Fibroblast of skin of back (primary cell): ENCODE data around the gene PPM1M.

Experiments
- DNase-seq: peaks from one replicate; pipeline ENCODE4 v3.0.0-alpha.2; 2013

The PPM1M gene

DNA sequence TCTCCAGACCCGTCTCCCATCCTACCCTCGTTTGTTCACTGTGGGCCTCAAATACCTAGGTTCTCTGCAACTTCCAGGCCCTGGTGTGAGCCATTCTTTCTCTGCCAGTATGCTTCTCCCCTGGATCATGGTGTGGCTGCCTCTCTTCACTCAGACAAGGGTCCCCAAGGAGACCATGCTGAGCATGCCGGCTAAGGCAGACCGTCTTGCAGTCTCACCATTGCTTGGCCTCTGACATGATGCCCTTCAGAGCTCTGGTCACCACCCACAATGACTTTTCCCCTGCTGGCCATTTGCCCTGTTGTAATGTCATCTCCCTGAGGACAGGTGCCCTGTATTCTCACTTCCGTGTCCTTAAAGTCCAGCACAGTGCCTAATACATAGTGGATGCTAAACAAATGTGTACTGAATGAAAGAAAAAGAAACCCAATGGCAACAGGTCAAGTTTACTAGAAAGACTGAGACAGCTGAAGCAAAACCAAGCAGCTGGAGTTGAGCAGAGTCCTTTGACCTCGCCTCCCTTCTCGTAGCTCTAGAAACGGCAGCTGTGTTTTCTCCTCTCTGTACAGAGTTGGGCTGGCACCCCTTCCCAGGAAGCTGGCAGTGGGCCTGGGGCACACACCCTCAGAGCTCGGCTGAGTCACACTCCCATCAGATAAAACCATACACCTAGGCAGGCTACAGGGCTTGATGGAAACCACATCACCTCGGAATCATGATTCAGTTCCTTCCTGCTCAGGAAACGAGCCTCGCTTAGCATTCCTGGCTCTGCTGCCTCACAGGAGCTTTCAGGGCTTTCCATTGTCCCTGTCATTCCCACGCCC, 28.8 kb upstream of the PPM1M start:
- DNase-seq: peak; percentile 31

DNA sequence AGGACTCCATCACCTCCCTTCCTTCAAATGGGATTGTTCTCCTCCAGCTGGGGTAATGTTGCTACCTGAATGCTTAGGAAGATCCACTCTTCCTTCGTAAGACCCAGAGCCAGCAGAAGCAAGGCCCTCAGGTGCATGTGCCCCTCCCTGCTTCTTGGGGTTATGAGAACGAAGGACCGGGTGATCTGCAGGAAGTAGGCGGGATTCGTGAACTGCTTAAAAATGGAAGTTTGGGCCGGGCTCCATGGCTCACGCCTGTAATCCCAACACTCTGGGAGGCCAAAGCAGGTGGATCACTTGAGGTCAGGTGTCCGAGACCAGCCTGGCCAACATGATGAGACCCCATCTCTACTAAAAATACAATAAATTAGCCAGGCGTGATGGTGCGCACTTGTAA, 28.2 kb upstream of the PPM1M start:
- DNase-seq: no peak

DNA sequence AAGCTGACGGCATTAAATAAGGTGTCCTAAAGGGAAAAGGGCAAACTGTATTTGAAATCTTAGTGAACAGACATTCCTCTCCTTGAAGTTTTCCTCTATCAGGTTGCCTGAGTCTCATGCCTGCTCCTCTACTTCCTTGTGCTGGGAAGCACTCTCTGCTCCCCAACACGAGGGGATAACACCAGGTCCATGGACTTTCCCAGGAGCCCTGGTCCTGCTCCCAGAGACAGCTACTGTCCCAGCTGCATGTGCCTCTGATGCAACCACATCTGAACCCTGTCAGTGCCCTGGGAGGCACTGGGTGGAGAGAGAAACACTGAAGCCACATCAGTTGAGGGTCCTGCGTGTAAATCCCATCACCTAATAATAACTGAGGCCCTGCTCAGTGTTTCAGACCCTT, 27.5 kb upstream of the PPM1M start:
- DNase-seq: no peak

DNA sequence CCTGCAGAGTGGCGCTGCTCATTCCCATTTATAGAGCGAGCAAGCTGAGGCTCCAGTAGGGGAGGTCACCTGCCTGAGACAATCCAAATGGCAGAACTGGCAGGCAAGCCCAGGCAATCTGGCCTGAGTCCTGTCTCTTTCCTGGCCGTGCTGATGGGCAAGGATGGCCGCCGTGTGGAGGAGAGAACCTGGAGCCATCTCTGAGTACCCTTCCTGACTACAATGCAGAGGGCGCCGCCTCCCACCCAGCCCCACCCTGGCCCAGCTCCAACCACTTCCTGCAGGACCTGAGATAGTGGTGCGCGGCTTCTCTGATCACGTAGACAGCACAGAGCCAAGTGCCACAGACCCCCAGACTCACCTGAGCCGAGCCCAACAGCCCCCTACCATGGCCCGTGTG, 27.1 kb upstream of the PPM1M start:
- DNase-seq: no peak

DNA sequence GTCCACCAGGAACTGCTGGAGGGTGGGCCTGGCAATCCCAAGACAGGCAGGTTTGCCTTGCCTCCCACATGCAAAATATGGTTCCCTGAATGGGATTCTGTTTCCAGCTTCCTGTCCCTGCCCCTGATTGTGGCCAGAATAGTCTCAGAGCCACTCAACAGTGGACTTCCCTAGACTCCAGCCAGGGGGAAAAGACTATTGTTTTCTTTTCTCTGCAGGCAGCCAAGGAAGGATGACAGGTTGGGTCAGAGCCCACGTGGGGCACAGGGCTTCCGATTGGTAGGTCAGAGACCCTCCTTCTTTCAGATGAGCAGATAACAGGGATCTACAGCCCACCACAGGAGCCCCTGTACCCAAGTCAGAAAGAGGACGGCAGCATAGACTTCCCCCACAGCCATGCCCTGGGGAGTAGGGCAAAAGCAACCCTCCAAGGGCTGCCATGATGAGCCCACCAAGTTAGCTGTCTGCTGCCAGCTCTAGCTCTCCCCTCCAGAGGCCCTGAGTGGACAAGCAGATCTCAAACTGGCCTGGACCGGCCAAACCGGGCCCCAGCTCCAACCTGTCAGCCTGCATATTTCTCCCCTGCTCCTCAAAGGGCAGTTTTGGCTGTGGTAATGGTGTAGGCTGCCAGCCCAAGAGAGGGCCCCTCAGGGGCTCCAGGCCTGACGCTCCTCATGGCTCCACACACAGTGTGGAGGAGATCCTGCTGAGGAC, 26.5 kb upstream of the PPM1M start:
- no peak for DNase-seq

DNA sequence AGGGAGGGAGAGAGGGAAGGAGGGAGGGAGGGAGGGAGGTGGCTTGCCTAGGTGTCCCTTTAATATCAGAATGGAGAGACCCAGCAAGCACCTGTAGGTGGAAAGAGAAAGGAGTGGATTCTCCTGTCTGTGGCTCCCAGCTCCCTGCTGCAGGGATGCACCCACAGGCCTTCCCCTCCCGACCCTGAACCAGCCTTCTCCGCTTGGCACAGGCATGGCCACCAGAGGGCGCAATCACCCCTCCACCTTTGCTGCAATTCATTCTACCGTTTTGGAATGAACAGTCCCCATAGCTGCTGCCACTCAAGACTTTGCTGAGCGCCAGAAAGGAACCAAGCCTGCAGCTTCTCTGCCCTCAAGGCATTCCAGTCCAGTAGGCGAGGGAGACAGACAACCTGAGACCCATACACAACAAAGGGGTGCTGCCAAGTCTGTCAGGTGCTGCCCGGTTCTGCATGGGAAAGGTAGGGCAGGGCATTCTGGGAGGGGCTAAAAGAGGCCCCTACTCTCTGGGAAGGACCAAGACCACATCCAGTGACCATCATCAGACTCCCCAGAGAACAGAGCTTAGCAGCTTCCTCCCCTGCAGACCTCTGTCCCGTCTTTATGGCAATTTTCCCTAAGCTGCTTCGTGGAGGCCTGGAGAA, 25.1 kb upstream of the PPM1M start:
- DNase-seq: peak; percentile 67

DNA sequence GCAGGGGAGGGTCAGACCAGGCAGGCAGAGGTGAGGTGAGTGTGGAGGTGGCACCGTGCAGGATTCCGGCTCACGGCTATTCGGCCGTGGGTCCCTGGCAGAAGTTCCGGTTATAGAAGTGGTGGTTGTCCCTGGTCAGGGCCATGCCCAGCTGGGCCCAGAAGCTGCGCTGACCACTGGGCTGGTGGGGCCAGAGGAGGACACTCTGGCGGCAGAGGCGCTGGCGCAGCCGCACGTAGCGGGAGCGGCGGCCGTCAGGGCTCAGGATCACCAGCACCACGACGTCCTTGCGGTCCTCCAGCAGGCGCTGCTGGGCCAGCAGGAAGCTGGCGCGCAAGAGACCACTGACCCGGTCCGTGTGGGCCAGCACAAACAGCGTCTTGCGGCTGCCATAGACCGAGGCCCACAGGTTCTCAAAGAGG, 24.4 kb upstream of the PPM1M start:
- DNase-seq: no peak

DNA sequence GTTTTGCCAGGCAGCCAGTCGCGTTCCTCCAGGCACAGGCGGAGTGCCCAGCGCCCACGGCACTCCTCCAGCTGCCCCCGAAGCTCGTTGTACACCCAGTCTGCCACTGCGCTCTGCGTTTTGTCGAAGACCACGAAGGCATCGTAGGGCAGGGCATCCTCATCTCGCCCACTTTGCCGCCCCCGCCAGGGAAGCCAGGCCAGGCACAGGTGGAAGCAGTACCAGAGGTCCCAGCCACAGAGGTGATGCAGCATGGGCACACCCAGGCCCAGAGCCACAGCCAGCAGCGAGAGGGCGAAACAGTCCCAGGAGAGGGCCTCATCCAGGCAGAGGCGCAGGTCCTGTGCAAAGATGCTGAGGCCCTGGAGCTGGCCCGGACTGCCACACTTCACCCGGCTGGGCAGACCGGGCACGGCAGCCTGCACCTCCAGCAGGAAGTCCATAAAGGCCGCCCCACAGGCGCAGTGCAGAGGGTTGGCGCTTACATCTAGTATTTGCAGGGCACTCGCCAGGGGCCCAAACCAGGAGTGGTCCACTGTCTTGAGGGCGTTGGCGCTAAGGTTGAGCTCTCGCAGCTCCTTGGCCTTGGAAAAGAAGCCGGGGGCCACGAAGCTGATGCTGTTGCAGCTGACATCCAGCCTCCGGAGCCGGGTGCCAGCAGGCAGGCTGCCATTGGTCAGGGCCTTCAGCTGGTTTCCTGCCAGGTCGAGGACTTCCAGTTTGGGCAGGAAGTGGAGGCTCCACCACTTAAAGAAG, 23.8 kb upstream of the PPM1M start:
- no peak for DNase-seq

DNA sequence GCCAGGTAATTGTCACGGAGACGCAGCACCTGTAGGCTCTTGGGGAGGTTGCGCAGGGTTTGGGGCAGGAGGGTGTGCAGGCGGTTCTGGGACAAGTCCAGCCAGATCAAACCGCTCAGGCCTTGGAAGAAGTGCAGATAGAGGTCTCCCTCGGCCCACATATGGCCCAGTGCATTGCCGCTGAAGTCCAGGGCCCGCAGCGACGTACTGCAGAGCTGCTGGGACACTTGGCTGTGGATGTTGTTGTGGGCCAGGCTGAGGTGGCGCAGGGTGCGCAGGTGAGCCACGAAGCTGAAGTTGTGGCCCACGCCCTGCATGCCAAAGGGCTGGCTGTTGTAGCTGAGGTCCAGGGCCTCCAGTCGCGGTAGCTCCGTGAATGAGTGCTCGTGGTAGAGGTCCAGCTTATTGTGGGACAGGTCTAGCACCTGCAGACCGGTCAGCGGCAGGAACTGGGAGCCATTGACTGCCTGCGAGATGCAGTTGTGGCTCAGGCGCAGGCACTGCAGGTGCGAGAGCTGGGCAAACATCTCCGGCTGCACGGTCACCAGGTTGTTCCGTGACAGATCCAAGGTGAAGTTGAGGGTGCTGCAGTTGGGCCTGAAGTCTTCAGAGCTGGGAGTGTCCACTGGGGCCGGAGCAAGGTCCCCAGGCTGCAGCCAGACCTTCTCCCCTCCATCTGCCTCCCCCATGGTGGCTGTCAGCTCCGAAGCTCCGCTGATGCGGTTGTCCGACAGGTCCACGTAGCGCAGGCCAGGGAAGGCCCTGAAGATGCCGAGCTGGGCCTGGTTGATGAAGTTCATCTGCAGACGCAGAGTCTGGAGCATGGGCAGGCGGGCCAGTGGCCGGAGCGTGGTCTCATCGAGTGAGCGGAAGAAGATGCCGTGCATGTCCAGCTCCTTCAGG, 23.0 kb upstream of the PPM1M start:
- DNase-seq: no peak

DNA sequence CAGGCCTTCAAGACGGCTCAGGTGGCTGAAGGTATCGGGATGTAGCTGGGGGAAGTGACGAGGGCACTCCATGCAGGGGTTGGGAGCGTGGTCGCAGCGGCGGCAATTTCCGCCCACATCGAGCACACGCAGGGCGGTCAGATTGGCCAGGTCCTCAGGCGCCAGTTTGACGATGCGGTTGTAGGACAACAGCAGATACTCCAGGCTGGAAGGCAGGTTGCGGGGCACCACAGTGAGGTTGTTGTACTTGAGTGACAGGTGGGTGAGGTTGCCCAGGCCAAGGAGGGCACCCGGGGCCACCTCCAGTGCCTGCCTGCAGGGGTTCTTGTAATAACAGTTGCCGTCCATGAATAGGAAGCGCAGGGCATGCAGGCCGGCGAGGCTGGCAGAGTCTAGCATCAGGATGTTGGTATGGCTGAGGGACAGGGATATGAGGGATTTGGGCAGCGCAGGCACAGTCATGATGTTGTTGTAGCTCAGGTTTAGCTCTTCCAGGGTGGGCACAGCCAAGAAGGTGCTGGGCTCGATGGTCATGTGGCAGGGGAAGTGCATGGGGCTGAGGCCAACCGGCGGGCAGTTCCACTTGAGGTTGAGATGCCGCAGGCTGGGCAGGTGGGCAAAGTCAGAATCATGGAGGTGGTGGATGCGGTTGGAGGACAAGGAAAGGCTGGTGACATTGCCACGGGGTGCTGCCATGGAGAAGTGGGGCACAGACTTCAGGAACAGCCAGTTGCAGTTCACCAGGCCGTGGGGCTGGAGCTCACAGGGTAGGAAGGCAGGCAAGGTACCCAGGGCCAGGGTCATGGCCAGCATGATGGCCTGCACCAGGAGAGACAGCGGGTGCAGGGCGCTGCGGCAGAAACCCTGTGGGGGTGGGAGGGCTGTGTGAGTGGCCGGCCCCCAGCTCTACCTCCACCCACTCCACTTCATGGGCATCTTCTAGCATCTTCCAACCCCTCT, 21.8 kb upstream of the PPM1M start:
- DNase-seq: no peak

DNA sequence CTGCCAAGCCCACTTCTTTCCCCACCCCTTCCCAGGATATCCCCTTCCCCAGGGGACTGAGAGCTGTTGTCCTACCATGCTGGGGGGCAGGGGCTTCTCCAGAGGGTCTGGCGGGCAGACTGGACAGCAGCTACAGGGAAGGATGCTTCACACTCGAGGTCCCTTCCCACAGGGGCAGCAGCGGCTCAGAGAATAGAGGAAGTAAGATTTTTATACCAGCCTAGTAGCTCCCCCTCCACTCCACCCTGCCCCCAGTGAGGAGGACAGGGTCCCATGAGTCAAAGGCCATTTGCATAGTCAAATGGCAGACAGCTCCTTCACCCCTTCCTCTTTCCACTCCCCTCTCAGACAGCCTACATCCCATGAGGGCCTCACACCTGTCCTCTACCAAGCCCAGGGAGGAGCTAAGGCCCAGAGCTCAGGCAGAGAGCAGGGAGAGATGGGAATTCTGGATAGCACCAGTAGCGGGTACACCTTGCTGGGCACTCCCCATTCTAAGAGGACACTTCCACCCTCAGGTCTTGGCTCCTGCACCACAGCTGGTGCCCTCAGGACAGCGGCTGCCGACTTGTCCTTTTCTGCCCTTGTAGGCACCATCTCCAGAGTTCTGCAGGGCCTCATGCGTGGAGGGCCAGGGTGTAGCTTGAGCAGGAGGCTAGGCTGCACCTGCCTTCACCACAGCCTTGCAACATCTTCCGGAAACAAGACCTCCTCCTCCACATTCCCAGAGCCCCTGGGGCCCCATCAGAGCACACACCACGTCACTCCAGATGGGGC, 19.9 kb upstream of the PPM1M start, which contains the start of gene TLR9:
Gene TLR9 (minus strand): TSS at position 194 of the 777 bp plus-strand sequence. CDS start 116 bp downstream, at position 78.
- no peak for DNase-seq

DNA sequence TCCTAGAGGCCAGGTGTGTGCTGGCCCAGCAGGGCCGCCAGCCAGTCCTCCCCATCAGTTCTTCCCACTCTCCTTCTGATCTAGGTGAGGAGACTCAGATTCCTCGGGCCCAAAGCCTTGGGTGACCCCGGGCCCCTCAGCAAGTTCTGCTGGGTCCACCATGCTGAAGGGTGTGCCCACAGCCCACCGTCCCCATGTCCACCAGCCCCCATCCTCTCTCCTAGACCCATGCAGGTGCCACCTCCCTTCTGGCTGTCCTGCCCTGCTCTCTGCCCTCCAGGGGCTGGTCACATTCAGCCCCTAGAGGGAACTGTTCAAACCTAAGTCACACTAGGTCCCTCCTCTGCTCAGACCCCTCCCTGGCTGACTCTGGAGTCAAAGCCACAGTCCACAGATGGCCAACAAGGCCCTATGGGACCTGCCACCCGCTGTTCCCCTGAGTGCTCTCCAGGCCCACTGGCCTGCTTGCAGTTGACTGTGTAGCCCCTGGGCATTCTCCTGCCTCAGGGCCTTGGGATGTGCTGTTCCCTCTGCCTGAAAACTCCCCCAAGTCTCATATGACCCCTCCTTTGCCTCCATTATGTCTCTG, 19.2 kb upstream of the PPM1M start:
- no peak for DNase-seq

DNA sequence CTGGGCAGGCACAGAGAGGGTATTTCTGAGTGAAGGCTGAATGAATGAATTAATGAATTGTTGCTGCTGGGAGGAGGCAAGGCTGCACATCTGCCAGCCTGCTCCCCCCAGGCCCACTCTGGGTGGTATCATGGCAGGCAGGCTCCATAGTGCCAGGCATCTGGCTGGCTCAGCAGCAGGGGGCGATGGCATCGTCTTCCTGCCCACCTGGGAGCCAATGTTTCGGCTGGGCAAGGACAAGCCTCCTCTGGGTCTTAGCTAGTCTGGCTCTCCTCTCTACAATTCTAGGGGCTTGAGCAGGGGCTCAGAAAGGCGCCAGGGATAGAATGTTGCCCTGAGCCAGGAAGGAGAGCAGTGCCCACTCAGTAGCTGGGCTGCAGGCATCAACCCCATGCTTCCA, 18.4 kb upstream of the PPM1M start:
- no peak for DNase-seq

DNA sequence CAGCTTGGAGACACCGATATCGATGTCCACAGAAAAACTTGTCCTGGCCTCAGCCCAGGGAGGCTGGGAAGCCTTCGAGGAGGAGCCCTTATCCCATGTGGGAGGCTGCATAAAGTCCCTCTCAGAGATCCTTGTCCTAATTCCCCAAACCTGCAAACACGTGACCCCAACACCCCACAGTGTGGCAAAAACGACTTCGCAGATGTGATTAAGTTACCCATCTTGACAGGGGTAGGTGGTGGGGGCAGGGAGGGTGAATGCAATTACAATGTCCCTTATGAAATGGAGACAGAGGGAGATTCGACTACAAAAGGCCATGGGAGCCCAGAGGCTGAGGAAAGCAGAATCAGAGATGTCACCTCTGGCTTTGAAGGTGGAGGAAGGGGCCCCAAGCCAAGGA, 17.8 kb upstream of the PPM1M start:
- no peak for DNase-seq

DNA sequence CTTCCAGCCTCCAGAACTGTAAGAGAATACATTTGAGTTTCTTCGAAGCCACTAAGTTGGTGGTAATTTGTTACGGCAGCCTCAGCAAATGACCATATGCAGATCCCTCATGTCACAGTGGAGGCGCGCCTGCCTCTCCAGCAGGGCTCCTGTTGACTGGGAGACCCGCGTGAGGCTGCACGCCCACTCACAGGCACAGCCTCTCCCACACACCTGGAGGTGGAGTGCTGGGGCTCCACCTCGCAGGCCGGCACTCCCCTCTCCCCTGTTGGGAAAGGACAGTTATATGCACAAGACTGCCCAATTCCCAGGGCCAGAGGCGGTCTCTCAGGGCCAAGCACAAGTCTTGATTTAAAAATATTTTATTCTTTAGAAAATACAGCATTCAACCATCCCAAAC, 17.3 kb upstream of the PPM1M start:
- DNase-seq: no peak

DNA sequence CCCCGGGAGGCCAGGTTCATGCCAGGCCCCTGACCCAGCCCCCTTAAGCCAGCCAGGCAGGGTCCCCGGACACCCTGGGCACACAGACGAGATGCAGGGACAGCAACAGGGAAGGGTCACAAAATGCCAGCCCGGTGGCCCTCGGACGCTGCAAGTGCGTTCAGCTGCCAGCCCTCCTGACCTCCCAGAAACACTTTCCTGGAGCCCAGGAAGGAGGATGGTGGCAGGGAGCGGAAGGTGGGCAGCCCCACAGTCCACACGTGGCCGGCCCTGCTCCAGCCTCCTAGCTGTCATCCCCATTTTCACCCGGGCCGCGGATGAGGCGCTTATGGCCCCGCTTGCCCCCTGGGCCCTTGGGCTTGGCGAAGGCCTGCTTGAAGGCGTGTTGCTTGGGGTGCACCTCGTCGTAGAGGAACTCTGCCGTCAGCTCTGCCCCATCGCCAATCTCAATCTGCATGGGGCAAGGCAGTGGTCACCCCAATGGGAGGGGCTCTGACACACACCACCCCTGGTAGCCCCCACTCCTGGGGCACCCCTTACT, 16.7 kb upstream of the PPM1M start:
- no peak for DNase-seq

DNA sequence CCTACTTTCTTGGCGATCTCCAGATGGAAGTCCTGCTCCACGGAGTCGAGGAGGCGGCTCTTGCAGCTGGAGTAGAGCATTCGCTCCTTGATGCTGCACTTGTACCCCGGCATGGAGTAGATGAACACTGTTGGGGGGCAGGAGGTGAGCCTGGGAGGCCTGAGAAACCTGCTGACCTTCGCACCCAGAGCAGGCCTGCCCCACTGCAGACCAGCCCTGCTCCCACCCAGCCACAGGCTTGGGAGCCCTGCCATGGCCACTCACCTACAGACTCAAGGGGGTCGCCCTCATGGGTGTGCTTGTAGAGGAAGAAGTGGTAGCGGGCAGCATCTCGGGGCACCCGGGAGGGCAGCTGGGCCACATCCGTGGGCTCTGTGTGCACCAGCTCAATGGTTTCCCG, 15.9 kb upstream of the PPM1M start:
- DNase-seq: no peak

DNA sequence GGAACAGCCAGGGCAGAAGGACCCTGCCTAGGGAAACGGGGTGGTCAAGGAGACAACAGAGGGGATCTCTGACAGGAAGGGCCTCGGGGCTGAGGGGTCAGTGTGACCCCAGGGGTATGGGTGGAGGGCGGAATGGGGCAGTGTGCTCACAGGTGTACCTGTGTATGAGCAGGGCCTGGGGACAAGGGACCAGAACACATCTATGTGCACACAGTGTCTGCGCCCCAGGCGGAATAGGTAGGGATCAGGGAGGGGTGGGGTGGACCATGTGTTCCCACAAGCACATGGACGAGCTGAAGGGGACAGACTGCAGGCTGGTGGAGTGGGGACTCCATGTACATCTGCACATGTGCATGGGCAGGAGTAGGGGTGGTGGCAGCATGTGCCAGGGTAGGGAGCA, 15.1 kb upstream of the PPM1M start:
- no peak for DNase-seq

DNA sequence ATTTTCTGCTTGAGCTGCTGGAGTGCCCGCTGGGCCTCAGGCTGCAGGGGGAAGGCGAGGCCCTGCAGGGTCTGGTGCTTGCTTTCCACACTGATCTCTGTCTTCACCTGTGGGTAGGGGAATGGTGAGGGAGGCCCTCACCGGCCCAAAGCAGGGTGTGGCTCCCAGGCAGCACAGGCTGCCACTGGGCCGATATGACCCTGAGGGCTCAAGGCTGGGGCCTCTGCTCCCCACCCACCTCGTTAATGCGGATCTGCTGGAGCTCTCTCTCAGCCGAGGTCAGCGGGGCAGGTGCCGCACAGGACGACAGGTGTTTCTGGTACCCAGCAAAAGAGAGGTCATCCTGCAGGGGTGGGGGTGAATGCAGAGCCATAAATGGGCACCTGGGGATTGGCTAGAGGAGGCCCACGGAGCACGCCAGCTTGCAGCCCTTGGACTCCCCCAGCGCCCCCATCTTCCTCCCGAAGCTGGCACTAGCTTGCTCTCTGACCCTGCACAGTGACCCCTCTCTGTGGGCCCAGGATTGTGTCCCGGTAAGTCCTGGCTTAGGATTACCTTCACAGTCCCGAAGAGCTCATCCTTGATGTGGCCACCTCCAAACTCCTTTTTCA, 14.6 kb upstream of the PPM1M start:
- DNase-seq: no peak
